Panc1 (cell line): Measurements from ENCODE around the gene HNRNPD.

Experiments used
- CTCF ChIP-seq: fragments of 450-650 bp; IDR thresholded peaks from 2 replicates; pipeline ENCODE4 v1.5.1; 2017; ENCODE audit warnings: mild to moderate bottlenecking
- POLR2AphosphoS5 ChIP-seq: IDR thresholded peaks from 2 replicates; pipeline ENCODE4 v1.6.1; 2012; ENCODE audit warnings: mild to moderate bottlenecking, low read depth, low read length, moderate library complexity
- REST ChIP-seq, 2 experiments: IDR thresholded peaks; 2 replicates each; pipeline ENCODE4 v1.6.1; 2011 to 2012; ENCODE audit warnings: low read depth in 2 of 2, control low read depth in 1 of 2, low read length in 1 of 2, mild to moderate bottlenecking in 1 of 2, moderate library complexity in 1 of 2; ENCODE audit not compliant: insufficient read depth in 1 of 2
- SIN3A ChIP-seq: IDR thresholded peaks from 2 replicates; pipeline ENCODE4 v1.6.1; 2012; ENCODE audit warnings: low read depth, mild to moderate bottlenecking, low read length, moderate library complexity, borderline replicate concordance; ENCODE audit not compliant: insufficient read depth
- TCF7L2 ChIP-seq: IDR thresholded peaks from 2 replicates; pipeline ENCODE4 v1.6.1; 2011; ENCODE audit warnings: mild to moderate bottlenecking, low read depth, low read length, inconsistent platforms

DNA sequence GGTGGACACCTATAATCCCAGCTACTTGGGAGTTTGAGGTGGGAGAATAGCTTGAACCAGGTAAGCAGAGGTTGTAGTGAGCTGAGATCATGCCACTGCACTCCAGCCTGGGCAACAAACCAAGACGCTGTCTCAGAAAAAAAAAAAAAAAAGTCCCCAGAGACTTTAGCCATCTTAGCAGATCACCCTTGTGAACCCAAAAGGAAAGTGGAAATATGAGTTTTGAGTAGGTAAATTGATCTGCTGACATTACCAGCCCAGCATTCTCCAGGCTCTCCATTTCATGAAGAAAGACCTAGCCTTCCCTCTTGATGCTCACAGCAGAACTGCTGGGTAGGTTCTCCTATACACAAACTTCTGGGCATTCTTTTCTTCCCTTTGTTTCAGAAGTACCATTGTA is 24.5 kb upstream of the HNRNPD start:
- no peak for TF ChIP-seq CTCF
- no peak for TF ChIP-seq POLR2AphosphoS5
- TF ChIP-seq TCF7L2, result no peak
- no peak for TF ChIP-seq SIN3A
- TF ChIP-seq REST (IDR thresholded peaks at IDR 0.05; ENCODE audit: insufficient read depth in 1 of 2, low read depth in 2 of 2, low read length in 1 of 2), result no peak
